WTC11 (cell line): ENCODE results near the gene LMTK2.
"Not testable (repeated sequence)": the region's sequence is repeated elsewhere in the genome, so short reads cannot be mapped to it uniquely, and the experiment has no call there.

ENCODE experiments used
- CREM ChIP-seq: sonication (generic); formaldehyde crosslinking; IDR thresholded peaks from 2 replicates; pipeline ENCODE4 v1.8.1; 2022; ENCODE audit warnings: mild to moderate bottlenecking, missing genetic modification reagents, moderate library complexity
- CTCF ChIP-seq: fragments of 200-600 bp; IDR thresholded peaks from 2 replicates; pipeline ENCODE4 v1.8.0; 2022; ENCODE audit warnings: antibody characterized with exemption
- MAX ChIP-seq: sonication (generic); formaldehyde crosslinking; IDR thresholded peaks from 2 replicates; pipeline ENCODE4 v1.8.0; 2022; ENCODE audit warnings: mild to moderate bottlenecking, missing genetic modification reagents
- TP53 ChIP-seq: sonication (generic); formaldehyde crosslinking; IDR thresholded peaks from 2 replicates; pipeline ENCODE4 v1.8.1; 2023; ENCODE audit warnings: mild to moderate bottlenecking, missing genetic modification reagents
- USF1 ChIP-seq: sonication (generic); formaldehyde crosslinking; IDR thresholded peaks from 2 replicates; pipeline ENCODE4 v1.8.0; 2022; ENCODE audit warnings: mild to moderate bottlenecking, missing genetic modification reagents
- USF2 ChIP-seq: sonication (generic); formaldehyde crosslinking; IDR thresholded peaks from 2 replicates; pipeline ENCODE4 v1.8.1; 2023; ENCODE audit warnings: mild to moderate bottlenecking, missing genetic modification reagents, moderate library complexity
- ZMAT4 ChIP-seq: fragments of 250-450 bp; sonication (Bioruptor Pico); IDR thresholded peaks from 2 replicates; pipeline ENCODE4 v1.9.0; 2021; ENCODE audit warnings: mild to moderate bottlenecking
- ZNF232 ChIP-seq: sonication (generic); formaldehyde crosslinking; IDR thresholded peaks from 2 replicates; pipeline ENCODE4 v1.8.0; 2022; ENCODE audit warnings: mild to moderate bottlenecking, missing genetic modification reagents
- ZNF416 ChIP-seq: fragments of 250-450 bp; sonication (Bioruptor Pico); IDR thresholded peaks from 2 replicates; pipeline ENCODE4 v1.9.0; 2021; ENCODE audit warnings: mild to moderate bottlenecking, inconsistent platforms
- ZNF512 ChIP-seq: sonication (generic); formaldehyde crosslinking; IDR thresholded peaks from 2 replicates; pipeline ENCODE4 v1.8.1; 2022; ENCODE audit warnings: missing genetic modification reagents, borderline replicate concordance

- not testable (repeated sequence) for TF ChIP-seq MAX (CRISPR knock-in tag); CTCF; USF1 (CRISPR knock-in tag); CREM (CRISPR knock-in tag); ZMAT4; TP53 (CRISPR knock-in tag); USF2 (CRISPR knock-in tag); ZNF416; ZNF232 (CRISPR knock-in tag); ZNF512 (CRISPR knock-in tag)
These were observed 112.7 kb downstream of the LMTK2 start for GRCh38 chr7:98219382-98219781.
